RWPE2 (cell line): Measurements from ENCODE around the gene CHST11.

Experiments used
- ATAC-seq: fragments of 200-7000 bp; cut with Tn5 transposase; 3 replicates; pipeline ENCODE4 v1.9.1; 2021; ENCODE audit warnings: low read depth
- DNase-seq: peaks from one replicate; pipeline ENCODE4 v3.0.0-alpha.2; 2020; ENCODE audit warnings: low spot score
- H3K27ac ChIP-seq: fragments of 450-650 bp; 2 replicates; pipeline ENCODE4 v1.5.1; 2017; ENCODE audit warnings: mild to moderate bottlenecking; ENCODE audit not compliant: poor library complexity, severe bottlenecking
- H3K27me3 ChIP-seq: fragments of 250-450 bp; sonication (Bioruptor Pico); 2 replicates; pipeline ENCODE4 v1.5.1; 2021; ENCODE audit warnings: mild to moderate bottlenecking, moderate library complexity; ENCODE audit not compliant: insufficient read depth, poor library complexity, severe bottlenecking
- H3K36me3 ChIP-seq: fragments of 250-450 bp; sonication (Bioruptor Pico); 2 replicates; pipeline ENCODE4 v1.5.1; 2020; ENCODE audit warnings: low read depth, mild to moderate bottlenecking, moderate library complexity
- H3K4me1 ChIP-seq: fragments of 250-450 bp; sonication (Bioruptor Pico); 2 replicates; pipeline ENCODE4 v1.5.1; 2021; ENCODE audit warnings: mild to moderate bottlenecking, moderate library complexity; ENCODE audit not compliant: insufficient read depth, poor library complexity, severe bottlenecking
- H3K4me3 ChIP-seq: fragments of 250-450 bp; sonication (Bioruptor Pico); 2 replicates; pipeline ENCODE4 v1.5.1; 2021; ENCODE audit warnings: mild to moderate bottlenecking, moderate library complexity; ENCODE audit not compliant: severe bottlenecking
- H3K9me3 ChIP-seq: fragments of 250-450 bp; sonication (Bioruptor Pico); 2 replicates; pipeline ENCODE4 v1.5.1; 2021; ENCODE audit warnings: mild to moderate bottlenecking, moderate library complexity; ENCODE audit not compliant: severe bottlenecking
- CTCF ChIP-seq: fragments of 450-650 bp; IDR thresholded peaks from one replicate; pipeline ENCODE4 v1.5.1; 2017; ENCODE audit warnings: mild to moderate bottlenecking, moderate library complexity; ENCODE audit not compliant: poor library complexity, severe bottlenecking

Gene CHST11

GRCh38 chr12:104520242-104520900 is 63.6 kb downstream of the CHST11 start:
- Histone ChIP-seq H3K27ac (no peak overlapping the region), H3K4me1 (peaks cover 10% of the 10 kb centered on the region), H3K36me3 (no peaks in the 10 kb centered on the region), H3K4me3 (no peak overlapping the region), H3K27me3 (no peaks in the 10 kb centered on the region), H3K9me3 (no peaks in the 10 kb centered on the region)
- ATAC-seq = no peak
- no peak for DNase-seq
- TF ChIP-seq CTCF = no peak

- no peaks in the 10 kb centered on the region for H3K36me3 ChIP-seq
- H3K27ac ChIP-seq = no peak overlapping the region
- no peak for TF ChIP-seq CTCF
- no peaks in the 10 kb centered on the region for H3K27me3 ChIP-seq
- DNase-seq (no peak), ATAC-seq (no peak)
- H3K4me3 ChIP-seq = no peak overlapping the region
- H3K4me1 ChIP-seq = peaks cover 10% of the 10 kb centered on the region
- no peaks in the 10 kb centered on the region for H3K9me3 ChIP-seq
Observed at GRCh38 chr12:104521731-104522130, 65.0 kb downstream of the CHST11 start.

- no peak for TF ChIP-seq CTCF
- no peak overlapping the region for H3K4me3 ChIP-seq
- no peaks in the 10 kb centered on the region for H3K9me3 ChIP-seq
- no peak for DNase-seq
- H3K27me3 ChIP-seq = no peaks in the 10 kb centered on the region
- H3K4me1 ChIP-seq = peaks cover 10% of the 10 kb centered on the region
- peak; percentile 25; the same call in 1 of the 3 replicates for ATAC-seq
- H3K27ac ChIP-seq = no peak overlapping the region
- H3K36me3 ChIP-seq = no peaks in the 10 kb centered on the region
Observed at GRCh38 chr12:104522985-104523722, 66.4 kb downstream of the CHST11 start.

GRCh38 chr12:104524034-104524832 is 67.5 kb downstream of the CHST11 start:
- no peak overlapping the region for H3K27ac ChIP-seq
- peaks cover 10% of the 10 kb centered on the region for H3K4me1 ChIP-seq
- DNase-seq (no peak), ATAC-seq (no peak)
- TF ChIP-seq CTCF = no peak
- H3K36me3 ChIP-seq = no peaks in the 10 kb centered on the region
- no peaks in the 10 kb centered on the region for H3K9me3 ChIP-seq
- H3K4me3 ChIP-seq = no peak overlapping the region
- H3K27me3 ChIP-seq = no peaks in the 10 kb centered on the region
